ENCODE data around the gene RARA.

The RARA gene

DNA sequence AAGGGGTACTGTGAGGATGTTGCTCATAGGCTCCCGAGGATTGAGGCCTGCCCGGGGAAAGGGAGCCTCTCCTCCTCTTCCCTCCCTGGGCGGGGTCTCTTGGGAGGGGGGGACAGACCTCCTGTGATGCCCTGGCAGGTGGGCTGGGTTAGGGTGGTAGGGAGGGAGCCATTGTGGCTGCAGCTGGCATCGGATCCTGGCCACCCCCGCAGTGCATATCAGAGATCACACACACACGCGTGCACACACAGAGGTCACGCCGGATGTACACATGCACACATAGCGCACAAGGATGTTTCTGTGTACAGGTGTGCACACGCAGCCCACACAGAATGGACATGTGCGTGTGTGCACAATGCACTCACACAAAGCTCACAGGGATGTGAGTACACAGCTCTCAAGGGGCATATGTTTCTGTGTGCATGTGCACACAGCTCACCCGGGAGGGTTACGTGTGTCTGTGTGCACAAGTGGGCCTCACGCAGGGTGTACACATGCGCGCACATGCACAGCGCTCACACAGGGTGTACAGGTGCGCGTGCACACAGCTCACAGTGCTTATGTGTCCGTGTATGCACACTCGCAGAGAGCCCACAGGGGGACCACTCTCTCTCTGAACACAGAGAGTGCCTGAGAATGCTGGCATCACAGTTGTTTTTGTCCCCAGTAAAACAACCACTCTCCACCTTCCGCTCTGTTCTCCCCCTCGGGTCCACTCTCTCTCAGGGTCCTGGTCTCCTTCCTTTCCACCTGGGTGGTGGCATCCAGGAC is 53.1 kb downstream of the RARA start:
- CTCF ChIA-PET: interaction anchor here (0.7 to 23.6 kb wide), 25 partner anchors 8 to 1306 kb away, joined by 3 to 649 read pairs (median 5); partner anchors contain the start of genes RARA and TOP2A
- H3K4me3 ChIP-seq (ENCODE audit: low read depth, low read length): peak overlapping the region; percentile 59
- POLR2A ChIA-PET: interaction anchor here (0.6 kb wide), 2 partner anchors 11 to 166 kb away, joined by 3 read pairs; no protein-coding TSS in a partner anchor
- no peak for TF ChIP-seq CTCF (IDR thresholded peaks at IDR 0.05; ENCODE audit: insufficient read depth, low read length, missing control alignments)
- no peak for DNase-seq (ENCODE audit: low read depth, low spot score)

DNA sequence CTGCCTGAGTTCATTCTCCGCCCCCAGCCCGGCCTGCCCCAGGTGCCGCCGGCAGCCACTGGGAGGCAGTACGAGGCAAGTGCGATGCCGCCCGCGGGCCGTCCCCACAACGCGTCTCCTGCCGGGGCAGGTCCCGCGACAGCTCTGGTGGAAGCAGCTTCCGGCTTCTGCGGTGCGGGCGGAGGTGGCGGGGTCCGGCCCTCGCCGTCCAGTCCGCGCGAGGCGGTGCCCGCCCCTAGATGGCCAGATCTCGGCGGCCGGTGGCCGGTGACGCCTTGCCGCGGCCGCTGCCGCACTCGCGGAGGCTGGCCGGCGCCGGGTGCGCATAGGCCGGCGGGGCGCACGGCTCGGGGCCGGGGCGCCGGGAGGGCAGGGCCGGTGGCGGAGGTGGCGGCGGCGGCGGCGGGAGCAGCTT is 53.7 kb downstream of the RARA start:
- peak overlapping the region; percentile 59 for H3K4me3 ChIP-seq (ENCODE audit: low read depth, low read length)
- ChIA-PET POLR2A (interaction anchor here (0.6 kb wide), 2 partner anchors 11 to 166 kb away, joined by 3 read pairs; no protein-coding TSS in a partner anchor), CTCF (interaction anchor here (0.7 to 23.6 kb wide), 19 partner anchors 8 to 1303 kb away, joined by 3 to 649 read pairs (median 5); partner anchors contain the start of genes RARA and TOP2A)
- TF ChIP-seq CTCF (IDR thresholded peaks at IDR 0.05; ENCODE audit: insufficient read depth, low read length, missing control alignments): peak; percentile 92
- DNase-seq (ENCODE audit: low read depth, low spot score): no peak

GRCh38 chr17:40363111-40363827 is 54.3 kb downstream of the RARA start:
- ChIA-PET CTCF (interaction anchor here (0.7 to 23.6 kb wide), 15 partner anchors 9 to 1302 kb away, joined by 3 to 649 read pairs (median 5); partner anchors contain the start of genes RARA and TOP2A), POLR2A (interaction anchor here (0.6 kb wide), 1 partner anchor 167 kb away, joined by 3 read pairs; no protein-coding TSS in a partner anchor)
- no peak for TF ChIP-seq CTCF (IDR thresholded peaks at IDR 0.05; ENCODE audit: insufficient read depth, low read length, missing control alignments)
- DNase-seq (ENCODE audit: low read depth, low spot score): no peak
- H3K4me3 ChIP-seq (ENCODE audit: low read depth, low read length): peak overlapping the region; percentile 59

- ChIA-PET POLR2A (interaction anchor here (0.6 kb wide), 1 partner anchor 80 kb away, joined by 4 read pairs; no protein-coding TSS in a partner anchor), CTCF (interaction anchor here (0.6 to 23.6 kb wide), 15 partner anchors 9 to 1299 kb away, joined by 3 to 649 read pairs (median 9); partner anchors contain the start of genes RARA and TOP2A)
- H3K4me3 ChIP-seq (ENCODE audit: low read depth, low read length): peak within 1 kb of the TSS; percentile 59
- DNase-seq (ENCODE audit: low read depth, low spot score): no peak
- no peak for TF ChIP-seq CTCF (IDR thresholded peaks at IDR 0.05; ENCODE audit: insufficient read depth, low read length, missing control alignments)
Observed at GRCh38 chr17:40364121-40364861, 55.3 kb downstream of the RARA start, which contains the start of gene GJD3. GJD3 (minus strand) TSS chr17:40364737; CDS start chr17:40363815, 922 bp downstream.

GRCh38 chr17:40364906-40365305 is 55.9 kb downstream of the RARA start:
- ChIA-PET CTCF (interaction anchor here (0.6 to 13.6 kb wide), 13 partner anchors 10 to 1298 kb away, joined by 3 to 223 read pairs (median 6); no protein-coding TSS in a partner anchor), POLR2A (interaction anchor here (0.6 kb wide), 1 partner anchor 79 kb away, joined by 4 read pairs; no protein-coding TSS in a partner anchor)
- no peak for DNase-seq (ENCODE audit: low read depth, low spot score)
- no peak for TF ChIP-seq CTCF (IDR thresholded peaks at IDR 0.05; ENCODE audit: insufficient read depth, low read length, missing control alignments)
- no peak overlapping the region; the same call in 1 of the 2 replicates for H3K4me3 ChIP-seq (ENCODE audit: low read depth, low read length)

Data from AG04449 (cell line).